ENCODE data around the gene RBM38. TPM values are rescaled to one million over a fixed set of nuclear protein-coding genes. Genes with fewer than 3 reads are reported as not detected.

RBM38 gene
- total and polyA plus RNA-seq, 2 of the 13 experiments (the other 11 are each of a cell fraction or from before 2014, with no cell fraction given): 24.2 to 34.2 TPM

GRCh38 chr20:57389695-57390603, 1.2 kb upstream of the RBM38 start (continued):
- TF ChIP-seq PBX2 (CRISPR knock-in tag; IDR thresholded peaks at IDR 0.05) (no peak), SETDB1 (CRISPR knock-in tag; IDR thresholded peaks at IDR 0.05; ENCODE audit: borderline replicate concordance) (no peak), HNRNPLL (IDR thresholded peaks at IDR 0.05; ENCODE audit: low read depth, low read length, poor library complexity, severe bottlenecking) (peak; percentile 47), THAP7 (CRISPR knock-in tag; IDR thresholded peaks at IDR 0.05) (no peak), ZNF496 (CRISPR knock-in tag; IDR thresholded peaks at IDR 0.05; ENCODE audit: insufficient replicate concordance) (no peak), HDAC1 (CRISPR knock-in tag; IDR thresholded peaks at IDR 0.05) (peak; percentile 55; the same call in 1 of the 2 replicates), ZNF891 (CRISPR knock-in tag; IDR thresholded peaks at IDR 0.05) (peak; percentile 45; the same call in 1 of the 2 replicates), CENPBD1 (CRISPR knock-in tag; IDR thresholded peaks at IDR 0.05; ENCODE audit: borderline replicate concordance, low read depth) (no peak), MTA1 (CRISPR knock-in tag; IDR thresholded peaks at IDR 0.05; ENCODE audit: borderline replicate concordance) (peak; percentile 26; the same call in 1 of the 2 replicates), ZFP62 (CRISPR knock-in tag; IDR thresholded peaks at IDR 0.05) (no peak), ZNF850 (CRISPR knock-in tag; conservative IDR thresholded peaks at IDR 0.05) (no peak), MED1 (CRISPR knock-in tag; IDR thresholded peaks at IDR 0.05) (no peak), MEIS1 (CRISPR knock-in tag; IDR thresholded peaks at IDR 0.05; ENCODE audit: borderline replicate concordance) (0 out of 2 replicates have a peak, but pooled peaks have one; percentile 32), ZNF331 (CRISPR knock-in tag; IDR thresholded peaks at IDR 0.05) (no peak), KDM4B (CRISPR knock-in tag; IDR thresholded peaks at IDR 0.05) (no peak), RXRA (CRISPR knock-in tag; IDR thresholded peaks at IDR 0.05) (no peak; the same call in 1 of the 2 replicates), MXD1 (CRISPR knock-in tag; IDR thresholded peaks at IDR 0.05) (peak; percentile 17; the same call in 1 of the 2 replicates), MTERF4 (CRISPR knock-in tag; IDR thresholded peaks at IDR 0.05) (no peak), ZSCAN21 (CRISPR knock-in tag; IDR thresholded peaks at IDR 0.05; ENCODE audit: borderline replicate concordance) (0 out of 2 replicates have a peak, but pooled peaks have one; percentile 52), TAF1 (CRISPR knock-in tag; IDR thresholded peaks at IDR 0.05) (peak; percentile 1; the same call in 1 of the 2 replicates), PPARG (CRISPR knock-in tag; conservative IDR thresholded peaks at IDR 0.05) (no peak), ZXDC (CRISPR knock-in tag; IDR thresholded peaks at IDR 0.05) (no peak)
